ENCODE measurements around the gene ANGPT4.

- TF ChIP-seq POLR2AphosphoS5 (IDR thresholded peaks at IDR 0.05; ENCODE audit: borderline replicate concordance, low read depth, low read length) (no peak), EZH2 (IDR thresholded peaks at IDR 0.05) (no peak), FOXP2 (optimal IDR thresholded peaks at IDR 0.05; ENCODE audit: control extremely low read depth, extremely low read length, insufficient read depth) (no peak)
Measured at GRCh38 chr20:826695-827323, 89.3 kb downstream of the ANGPT4 start.

Measured in SK-N-MC (cell line).